ENCODE results near the gene SPATA9. TPM values are rescaled to one million over a fixed set of nuclear protein-coding genes. Genes with fewer than 3 reads are reported as not detected.

SPATA9 gene
- total RNA-seq, 1 experiment from 2014 or later: 0.34 TPM

GRCh38 chr5:95615164-95615467 is 67.7 kb downstream of the SPATA9 start:
- H3K4me3 Mint-ChIP-seq (ENCODE audit: unreplicated experiment): no peak overlapping the region
- ChIA-PET POLR2A (no interaction called here), CTCF (no interaction called here)
- no peaks in the 10 kb centered on the region for H3K27me3 ChIP-seq (replicated peaks; ENCODE audit: control insufficient read depth, insufficient read depth, low read length)
- TF ChIP-seq CTCF (IDR thresholded peaks at IDR 0.05; ENCODE audit: insufficient read depth in 1 of 2, low read depth in 1 of 2, low read length in 1 of 2, severe bottlenecking in 1 of 2, unreplicated experiment in 1 of 2): no peak
- peaks cover 4% of the 10 kb centered on the region for H3K27me3 Mint-ChIP-seq (ENCODE audit: insufficient read depth, unreplicated experiment)
- H3K4me1 Mint-ChIP-seq (ENCODE audit: low read depth, unreplicated experiment): no peaks in the 10 kb centered on the region
- peaks cover 12% of the 10 kb centered on the region for H3K9me3 ChIP-seq
- no peak for DNase-seq
- no peaks in the 10 kb centered on the region for H3K36me3 Mint-ChIP-seq (ENCODE audit: insufficient read depth, unreplicated experiment)
- H3K36me3 ChIP-seq (ENCODE audit: control insufficient read depth, insufficient read depth, low read length): no peaks in the 10 kb centered on the region
- no peaks in the 10 kb centered on the region for H3K4me1 ChIP-seq
- no peak overlapping the region for H3K4me3 ChIP-seq (ENCODE audit: low read depth, low read length)
- no TSS peak for BruUV-seq (replicated peaks)
- H3K27ac Mint-ChIP-seq (ENCODE audit: unreplicated experiment): no peak overlapping the region
- peaks cover 13% of the 10 kb centered on the region for H3K9me3 Mint-ChIP-seq (ENCODE audit: unreplicated experiment)
- intact Hi-C loops (cut with micrococcal nuclease; ENCODE audit: unreplicated experiment): no loop called here

GRCh38 chr5:95613514-95613913 is 69.3 kb downstream of the SPATA9 start:
- H3K9me3 Mint-ChIP-seq (ENCODE audit: unreplicated experiment): peaks cover 13% of the 10 kb centered on the region
- Histone ChIP-seq H3K4me1 (no peaks in the 10 kb centered on the region), H3K27me3 (replicated peaks; ENCODE audit: control insufficient read depth, insufficient read depth, low read length) (no peaks in the 10 kb centered on the region), H3K4me3 (ENCODE audit: low read depth, low read length) (no peak overlapping the region), H3K9me3 (peaks cover 12% of the 10 kb centered on the region), H3K36me3 (ENCODE audit: control insufficient read depth, insufficient read depth, low read length) (no peaks in the 10 kb centered on the region)
- intact Hi-C loops (cut with micrococcal nuclease; ENCODE audit: unreplicated experiment): no loop called here
- peaks cover 4% of the 10 kb centered on the region for H3K27me3 Mint-ChIP-seq (ENCODE audit: insufficient read depth, unreplicated experiment)
- CTCF ChIA-PET: no interaction called here
- H3K27ac Mint-ChIP-seq (ENCODE audit: unreplicated experiment): no peak overlapping the region
- no peak overlapping the region for H3K4me3 Mint-ChIP-seq (ENCODE audit: unreplicated experiment)
- no peak for DNase-seq
- BruUV-seq (replicated peaks): no TSS peak
- no peaks in the 10 kb centered on the region for H3K4me1 Mint-ChIP-seq (ENCODE audit: low read depth, unreplicated experiment)
- POLR2A ChIA-PET: no interaction called here
- no peak for TF ChIP-seq CTCF (IDR thresholded peaks at IDR 0.05; ENCODE audit: insufficient read depth in 1 of 2, low read depth in 1 of 2, low read length in 1 of 2, severe bottlenecking in 1 of 2, unreplicated experiment in 1 of 2)
- no peaks in the 10 kb centered on the region for H3K36me3 Mint-ChIP-seq (ENCODE audit: insufficient read depth, unreplicated experiment)

- Histone ChIP-seq H3K4me3 (ENCODE audit: low read depth, low read length) (no peak overlapping the region), H3K4me1 (no peaks in the 10 kb centered on the region), H3K36me3 (ENCODE audit: control insufficient read depth, insufficient read depth, low read length) (no peaks in the 10 kb centered on the region), H3K9me3 (peaks cover 12% of the 10 kb centered on the region), H3K27me3 (replicated peaks; ENCODE audit: control insufficient read depth, insufficient read depth, low read length) (no peaks in the 10 kb centered on the region)
- TF ChIP-seq CTCF (IDR thresholded peaks at IDR 0.05; ENCODE audit: insufficient read depth in 1 of 2, low read depth in 1 of 2, low read length in 1 of 2, severe bottlenecking in 1 of 2, unreplicated experiment in 1 of 2): no peak
- POLR2A ChIA-PET: no interaction called here
- no peaks in the 10 kb centered on the region for H3K4me1 Mint-ChIP-seq (ENCODE audit: low read depth, unreplicated experiment)
- peaks cover 13% of the 10 kb centered on the region for H3K9me3 Mint-ChIP-seq (ENCODE audit: unreplicated experiment)
- H3K36me3 Mint-ChIP-seq (ENCODE audit: insufficient read depth, unreplicated experiment): no peaks in the 10 kb centered on the region
- DNase-seq: no peak
- intact Hi-C loops (cut with micrococcal nuclease; ENCODE audit: unreplicated experiment): no loop called here
- no peak overlapping the region for H3K27ac Mint-ChIP-seq (ENCODE audit: unreplicated experiment)
- no TSS peak for BruUV-seq (replicated peaks)
- no peaks in the 10 kb centered on the region for H3K27me3 Mint-ChIP-seq (ENCODE audit: insufficient read depth, unreplicated experiment)
- CTCF ChIA-PET: no interaction called here
- no peak overlapping the region for H3K4me3 Mint-ChIP-seq (ENCODE audit: unreplicated experiment)
Measured at GRCh38 chr5:95611396-95611795, 71.4 kb downstream of the SPATA9 start.

Measured in Caco-2 (cell line).